Psoas muscle (tissue), 8 donors: ENCODE data around the gene AUTS2. TPM values are rescaled to one million over a fixed set of nuclear protein-coding genes. Genes with fewer than 3 reads are reported as not detected.

Experiments
- ATAC-seq, 4 donors: fragments of 200-7000 bp; cut with Tn5 transposase; one replicate each; pipeline ENCODE4 v1.9.1; 2020; ENCODE audit warnings: moderate library complexity in 3 of 4, mild to moderate bottlenecking in 2 of 4
- DNase-seq, 2 donors: peaks; one replicate each; pipeline ENCODE4 v3.0.0-alpha.2; 2020
- H3K27ac ChIP-seq: fragments of 200-600 bp; one replicate; pipeline ENCODE4 v1.8.0; 2022
- H3K27me3 ChIP-seq, 3 donors: fragments of 200-600 bp in 1 of 3; one replicate each; pipeline versions ENCODE4 v1.6.1 to v1.8.0; 2013 to 2022; ENCODE audit warnings: low read length in 2 of 3, mild to moderate bottlenecking in 2 of 3, moderate library complexity in 1 of 3; ENCODE audit not compliant: insufficient read depth in 3 of 3
- H3K36me3 ChIP-seq, 2 donors: fragments of 200-600 bp in 1 of 2; one replicate each; pipeline versions ENCODE4 v1.6.1 to v1.8.0; 2013 to 2022; ENCODE audit warnings: low read depth in 1 of 2, mild to moderate bottlenecking in 1 of 2, moderate library complexity in 1 of 2; ENCODE audit not compliant: insufficient read depth in 1 of 2
- H3K4me1 ChIP-seq: fragments of 200-600 bp; one replicate; pipeline ENCODE4 v1.8.0; 2022
- H3K4me3 ChIP-seq: fragments of 200-600 bp; one replicate; pipeline ENCODE4 v1.8.0; 2022; ENCODE audit warnings: mild to moderate bottlenecking
- H3K9me3 ChIP-seq: fragments of 200-600 bp; one replicate; pipeline ENCODE4 v1.8.0; 2022
- CTCF ChIP-seq: fragments of 200-600 bp; IDR thresholded peaks from one replicate; pipeline ENCODE4 v1.8.0; 2022; ENCODE audit warnings: antibody characterized with exemption
- WGBS, 3 donors: extraction: QIAGEN DNeasy Blood & Tissue Kit; methylation state at CpG; one replicate each; pipeline versions ENCODE4 v1.1.6 to v1.1.7; 2013; 5-methylcytosine and 5-hydroxymethylcytosine counted together
- intact Hi-C, 2 donors: fragments of 100-400 bp; cut with DNase I; formaldehyde crosslinking; loops; one replicate each; pipeline versions ENCODE4 v1.11.0 to v1.14.2; 2022
- polyA plus RNA-seq, 3 donors: library from polyadenylated mRNA; stranded (reverse); fragments of 200-250 nt; gene quantifications; one replicate each; pipeline ENCODE4 v1.2.3, GENCODE V29; 2013
- total RNA-seq, 4 donors: library from RNA; stranded (reverse); fragmentation: NEBNext Ultra II Directional in 2 of 4; extraction: Animal tissue kit (Norgen Biotek cat#: 25700) in 2 of 4; gene quantifications; one replicate each; pipeline versions ENCODE4 v1.2.1 to v1.2.4, GENCODE V29; 2021 to 2023
- donor health status: healthy with polysubstance abuse.
- donor health status: DM: no; HTN: no; CAD: no; lungs with moderate emphysema.
- donor health status: Bipolar disorder and iron deficiency.
- donor health status: healthy.
- donor health status: DM: yes; HTN: yes; CAD: no.
- donor health status: DM: no; HTN: no; CAD: no.
- donor health status: DM: no; HTN: no; CAD: no.
- donor health status: DM: yes; HTN: yes; CAD: no.

AUTS2 gene
- total and polyA plus RNA-seq, 7 donors = 5.0 to 33.5 (median 14.3) TPM

GRCh38 chr7:70707823-70708243 is 1109.6 kb downstream of the AUTS2 start:
- peaks cover 48% of the 10 kb centered on the region for H3K4me1 ChIP-seq

GRCh38 chr7:70710011-70710480 is 1111.8 kb downstream of the AUTS2 start:
- TF ChIP-seq CTCF = no peak
- 31 to 51% (median 35%) methylated on average over 4 of the region's 4 CpGs for WGBS, 3 donors
- Histone ChIP-seq H3K9me3 (no peaks in the 10 kb centered on the region), H3K36me3 (no peaks in the 10 kb centered on the region), H3K27ac (peak overlapping the region; percentile 38), H3K4me3 (no peak overlapping the region), H3K4me1 (peaks cover 54% of the 10 kb centered on the region), H3K27me3 (no peaks in the 10 kb centered on the region)
- DNase-seq (no peak), ATAC-seq (peak; percentile 79 to 86 (median 82))
- intact Hi-C loops = no loop called here

More at GRCh38 chr7:70707823-70708243, 1109.6 kb downstream of the AUTS2 start:
- no peaks in the 10 kb centered on the region for H3K27me3 ChIP-seq
- H3K4me3 ChIP-seq = no peak overlapping the region
- no peak for TF ChIP-seq CTCF
- no peaks in the 10 kb centered on the region for H3K36me3 ChIP-seq
- intact Hi-C loops = loop anchor here in 1 of 2 donors (10.0 kb wide), 1 partner anchor 643 kb away; no protein-coding TSS in a partner anchor
- no peaks in the 10 kb centered on the region for H3K9me3 ChIP-seq
- no peak for ATAC-seq
- 85 to 94% (median 85%) methylated on average over 6 of the region's 6 CpGs for WGBS, 3 donors
- no peak for DNase-seq
- no peak overlapping the region for H3K27ac ChIP-seq

- no peak for TF ChIP-seq CTCF
- 75 to 92% (median 80%) methylated on average over 3 of the region's 3 CpGs for WGBS, 3 donors
- intact Hi-C loops = no loop called here
- DNase-seq (no peak), ATAC-seq (no peak)
- no peaks in the 10 kb centered on the region for H3K36me3 ChIP-seq
- H3K9me3 ChIP-seq = no peaks in the 10 kb centered on the region
- H3K4me1 ChIP-seq = peaks cover 48% of the 10 kb centered on the region
- peak overlapping the region; percentile 38 for H3K27ac ChIP-seq
- H3K4me3 ChIP-seq = no peak overlapping the region
- H3K27me3 ChIP-seq = no peaks in the 10 kb centered on the region
These were observed 1112.4 kb downstream of the AUTS2 start for GRCh38 chr7:70710651-70711050.

GRCh38 chr7:70711452-70711851 is 1113.2 kb downstream of the AUTS2 start:
- no peak for DNase-seq
- no peaks in the 10 kb centered on the region for H3K36me3 ChIP-seq
- peaks cover 47% of the 10 kb centered on the region for H3K4me1 ChIP-seq
- intact Hi-C loops = no loop called here
- TF ChIP-seq CTCF = no peak
- H3K27ac ChIP-seq = peak overlapping the region; percentile 38
- H3K4me3 ChIP-seq = no peak overlapping the region
- 93 to 96% (median 94%) methylated on average over 11 of the region's 11 CpGs for WGBS, 3 donors
- no peaks in the 10 kb centered on the region for H3K27me3 ChIP-seq
- H3K9me3 ChIP-seq = no peaks in the 10 kb centered on the region
- no peak for ATAC-seq

GRCh38 chr7:70712942-70713341 is 1114.7 kb downstream of the AUTS2 start:
- Histone ChIP-seq H3K36me3 (no peaks in the 10 kb centered on the region), H3K9me3 (no peaks in the 10 kb centered on the region), H3K4me1 (peaks cover 44% of the 10 kb centered on the region), H3K27ac (peak overlapping the region; percentile 66), H3K27me3 (no peaks in the 10 kb centered on the region), H3K4me3 (no peak overlapping the region)
- intact Hi-C loops = no loop called here
- 28 to 49% (median 34%) methylated on average over 5 of the region's 5 CpGs for WGBS, 3 donors
- DNase-seq = peak; percentile 58 to 78
- TF ChIP-seq CTCF = no peak
- peak; percentile 82 to 91 (median 90) for ATAC-seq
